TTC549 (cell line): ENCODE measurements around the gene NEU4.
"Not testable (repeated sequence)": the region's sequence is repeated elsewhere in the genome, so short reads cannot be mapped to it uniquely, and the experiment has no call there.

Source experiments
- FAIRE-seq: peaks from 2 replicates; lab custom pipeline; 2012; peaks lifted over from hg19 to GRCh38; lab: Jason Lieb, UNC

NEU4 gene

GRCh38 chr2:241799522-241800197 lies 9.3 kb upstream of the NEU4 start:
- no peak for FAIRE-seq

GRCh38 chr2:241800198-241800903 lies 8.6 kb upstream of the NEU4 start:
- FAIRE-seq = not testable (repeated sequence)

DNA sequence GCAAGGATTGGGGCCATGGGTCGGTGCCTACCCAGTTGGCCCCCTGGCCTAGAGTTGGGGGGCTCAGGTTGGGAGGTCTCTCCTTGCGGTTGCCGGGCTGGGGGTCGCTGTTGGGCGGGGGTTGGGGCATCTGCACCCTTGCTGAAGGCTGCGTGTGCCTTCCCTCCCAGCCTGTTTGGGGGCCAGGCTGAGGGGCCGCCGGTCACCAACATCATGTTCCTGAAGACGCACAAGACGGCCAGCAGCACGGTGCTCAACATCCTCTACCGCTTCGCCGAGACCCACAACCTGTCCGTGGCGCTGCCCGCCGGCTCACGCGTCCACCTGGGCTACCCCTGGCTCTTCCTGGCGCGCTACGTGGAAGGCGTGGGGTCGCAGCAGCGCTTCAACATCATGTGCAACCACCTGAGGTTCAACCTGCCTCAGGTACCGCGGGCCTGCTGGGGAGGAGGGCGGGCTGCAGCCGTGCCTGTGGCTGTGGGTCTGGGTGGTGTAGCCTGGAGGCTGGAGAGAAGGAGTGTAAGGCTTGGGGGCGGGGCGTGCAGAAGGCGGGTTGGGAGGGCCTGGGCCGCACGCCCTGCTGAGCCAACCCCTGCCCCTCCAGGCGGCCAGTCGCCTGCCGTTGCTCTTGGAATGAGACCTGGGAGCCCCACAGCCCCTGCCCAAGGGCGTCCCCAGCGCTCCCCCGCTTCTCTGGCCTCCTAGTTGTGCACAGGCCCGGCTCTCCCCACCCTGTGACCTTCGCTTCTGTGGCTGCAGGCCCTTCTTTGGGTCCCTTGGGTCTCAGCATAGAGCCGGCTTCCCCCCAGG lies 7.2 kb upstream of the NEU4 start:
- FAIRE-seq = no peak

GRCh38 chr2:241802421-241803318 lies 6.3 kb upstream of the NEU4 start:
- no peak for FAIRE-seq

- FAIRE-seq = no peak
These were observed 5.3 kb upstream of the NEU4 start for GRCh38 chr2:241803387-241804325.

- no peak for FAIRE-seq
These were observed 4.4 kb upstream of the NEU4 start for GRCh38 chr2:241804326-241805229.

GRCh38 chr2:241806217-241806616 lies 2.8 kb upstream of the NEU4 start:
- FAIRE-seq = not testable (repeated sequence)

GRCh38 chr2:241808051-241808720 lies 807 bp upstream of the NEU4 start:
- FAIRE-seq = no peak

DNA sequence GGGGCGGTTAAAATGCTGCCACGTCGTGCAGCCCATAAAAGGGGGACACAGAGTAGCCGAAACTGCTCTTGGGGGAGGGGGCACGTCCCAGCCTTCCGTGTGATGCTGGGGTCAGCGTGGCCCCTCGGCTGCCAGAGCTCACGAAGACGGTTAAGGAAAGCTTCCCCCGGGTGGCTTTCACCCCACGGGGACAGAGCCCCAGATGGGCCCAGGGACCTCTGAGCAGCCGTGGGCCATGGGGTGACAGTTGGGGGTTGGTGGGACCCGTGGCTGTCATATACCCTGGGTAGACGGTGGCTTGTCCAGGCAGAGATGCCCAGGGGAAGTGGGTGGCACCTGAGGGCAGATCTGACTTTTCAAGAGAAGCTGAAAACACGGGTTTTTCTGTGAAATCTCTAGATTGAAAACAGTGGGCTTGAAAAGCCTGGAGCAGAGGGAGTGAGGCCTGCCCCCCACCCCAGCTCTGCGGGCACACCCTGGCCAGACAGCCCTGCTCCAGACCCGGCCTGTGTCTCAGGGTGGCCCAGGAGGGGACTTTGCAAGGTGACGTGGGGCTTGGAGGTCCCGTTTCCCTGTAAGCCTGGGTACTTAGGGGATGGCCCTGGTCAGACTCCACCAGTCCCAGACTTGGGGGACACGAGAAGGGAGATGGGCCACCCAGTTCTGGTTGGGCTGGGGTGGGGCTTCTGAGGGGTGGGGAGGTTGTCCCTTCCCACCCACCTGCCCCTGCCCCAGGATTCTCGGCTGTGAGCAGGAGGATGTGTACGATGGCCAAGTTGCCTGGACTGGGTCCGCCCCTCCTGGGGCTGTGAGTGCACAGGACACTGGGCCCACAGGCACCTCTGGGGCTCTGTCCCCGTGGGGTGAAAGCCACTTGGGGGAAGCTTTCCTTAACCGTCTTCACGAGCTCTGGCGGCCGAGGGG lies 652 bp downstream of the NEU4 start:
- FAIRE-seq = no peak

DNA sequence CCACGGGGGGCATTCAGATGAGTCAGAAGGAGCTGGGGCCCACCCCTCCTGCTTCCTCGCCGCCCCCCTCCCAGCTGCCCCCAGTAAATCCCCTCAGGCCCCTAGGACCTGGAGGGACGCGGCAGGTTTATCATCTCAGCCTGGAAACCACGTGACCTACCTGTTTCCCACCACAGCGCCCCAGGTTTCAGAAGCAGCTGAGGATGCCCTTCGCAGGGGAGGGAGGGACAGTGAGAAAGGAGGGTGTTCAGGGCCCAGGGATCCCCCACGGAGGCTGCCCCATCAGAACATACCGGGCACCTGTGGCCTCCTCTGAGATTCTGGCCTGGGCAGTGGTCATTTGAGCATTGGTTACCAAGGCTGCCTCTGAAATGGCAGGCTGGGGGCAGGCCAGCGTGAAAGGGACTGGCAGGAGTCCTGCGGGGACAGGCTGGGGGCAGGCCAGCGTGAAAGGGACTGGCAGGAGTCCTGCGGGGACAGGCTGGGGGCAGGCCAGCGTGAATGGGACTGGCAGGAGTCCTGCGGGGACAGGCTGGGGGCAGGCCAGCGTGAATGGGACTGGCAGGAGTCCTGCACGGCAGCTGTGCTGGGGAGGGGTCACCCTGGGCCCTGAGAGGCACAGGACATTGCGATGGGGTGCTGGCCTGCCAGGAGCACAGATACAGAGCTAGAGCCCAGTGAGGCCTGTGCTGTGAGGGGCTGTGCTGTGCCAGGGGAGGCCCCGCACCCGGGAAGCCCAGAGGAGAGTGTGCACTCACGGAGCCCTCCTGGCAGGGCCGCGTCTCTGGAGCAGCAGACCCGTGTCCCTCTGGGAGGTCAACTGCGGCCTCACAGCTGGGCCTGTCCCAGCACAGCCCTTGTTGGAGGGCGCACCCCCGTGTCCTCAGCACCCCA lies 1.6 kb downstream of the NEU4 start:
- no peak for FAIRE-seq

DNA sequence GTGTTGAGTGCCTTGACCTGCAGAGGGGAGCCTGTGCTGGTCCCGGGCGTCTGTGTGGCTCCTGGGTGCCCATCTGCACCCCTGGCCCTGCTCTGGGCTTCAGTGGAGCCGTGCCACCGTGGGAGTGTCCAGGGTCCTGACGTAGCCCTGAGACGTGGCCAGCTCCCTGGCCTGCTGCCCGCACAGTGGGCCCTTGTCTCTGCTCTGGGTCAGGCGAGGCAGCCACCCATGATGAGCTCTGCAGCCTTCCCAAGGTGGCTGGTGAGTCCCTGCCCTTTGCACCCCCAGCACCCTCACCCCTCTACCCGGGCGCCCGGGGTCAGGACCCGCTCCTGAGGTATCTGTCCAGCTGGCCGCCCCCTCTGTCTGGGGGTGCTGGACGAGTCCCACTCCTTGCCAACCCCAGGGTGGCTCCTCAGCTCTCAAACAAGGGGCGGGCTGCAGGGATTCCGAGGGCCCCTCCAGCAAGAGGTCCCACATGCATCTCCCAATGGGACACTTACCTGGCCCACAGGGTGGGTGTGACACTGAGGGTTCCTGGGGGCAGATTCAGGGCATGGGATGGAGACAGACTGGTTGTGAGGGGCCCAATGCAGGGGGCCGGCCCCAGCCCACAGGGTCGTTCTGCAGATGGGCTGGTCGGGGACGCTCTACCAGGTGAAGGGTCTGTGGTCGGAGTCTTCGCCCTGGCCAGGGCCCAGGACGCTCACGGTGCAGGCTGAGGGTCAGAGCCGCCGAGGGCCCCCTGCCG lies 2.4 kb downstream of the NEU4 start:
- no peak for FAIRE-seq

- no peak for FAIRE-seq
These were observed 3.1 kb downstream of the NEU4 start for GRCh38 chr2:241811952-241812729.

- FAIRE-seq = no peak
These were observed 4.0 kb downstream of the NEU4 start for GRCh38 chr2:241812730-241813643.

DNA sequence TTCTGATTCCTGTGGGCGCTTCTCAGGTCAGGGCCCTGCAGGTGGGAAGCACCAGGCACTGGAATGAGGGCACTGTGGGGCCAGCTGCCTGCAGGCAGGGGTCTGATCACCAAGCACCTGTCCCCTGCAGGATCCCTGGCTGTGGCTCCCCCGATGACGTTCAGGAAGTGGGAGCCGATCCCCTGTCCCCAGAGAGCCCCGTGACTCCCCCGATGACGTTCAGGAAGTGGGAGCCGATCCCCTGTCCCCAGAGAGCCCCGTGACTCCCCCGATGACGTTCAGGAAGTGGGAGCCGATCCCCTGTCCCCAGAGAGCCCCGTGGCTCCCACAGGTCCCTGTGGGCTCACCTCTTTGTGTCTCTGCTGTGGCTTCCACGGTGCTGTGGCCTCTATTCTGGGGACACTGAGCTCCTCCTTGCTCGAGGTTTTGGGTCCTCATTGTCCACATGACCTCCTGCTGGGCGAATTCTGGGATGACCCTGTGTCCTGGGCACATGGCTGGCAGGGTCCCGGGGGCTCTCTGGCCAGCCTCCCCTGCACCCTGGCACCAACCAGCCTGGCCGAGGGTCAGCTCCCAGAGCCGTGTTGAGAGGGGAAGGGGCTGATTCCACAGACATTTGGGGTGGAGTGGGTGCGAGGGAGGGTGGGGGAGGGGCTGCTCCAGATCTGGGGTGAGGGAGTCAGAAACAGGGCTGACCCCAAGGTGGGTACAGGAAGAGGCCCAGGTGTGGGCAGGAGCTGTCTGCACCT lies 4.8 kb downstream of the NEU4 start:
- no peak for FAIRE-seq
